Astrocyte of the spinal cord (primary cell): ENCODE measurements around the gene SETBP1.

ENCODE experiments used
- DNase-seq: peaks from one replicate; pipeline ENCODE4 v3.0.0; 2011; ENCODE audit warnings: low read depth, low spot score
- H3K4me3 ChIP-seq: 2 replicates; pipeline ENCODE4 v1.5.1; 2011; ENCODE audit warnings: low read depth, mild to moderate bottlenecking, low read length, moderate library complexity
- in situ Hi-C: cut with HindIII; loops from 2 replicates; pipeline ENCODE4 v1.10.0; 2017; ENCODE audit warnings: low sequenced_read_pairs
- TF ChIP-seq, protein P1 (sequence below): IDR thresholded peaks from 2 replicates; pipeline ENCODE4 v1.5.1; 2012; ENCODE audit warnings: low read depth, mild to moderate bottlenecking, low read length, inconsistent platforms

Gene SETBP1

GRCh38 chr18:44850001-44850400, 169.3 kb downstream of the SETBP1 start:
- in situ Hi-C loops: no loop called here
- no peak for DNase-seq
- H3K4me3 ChIP-seq: no peak overlapping the region
- TF ChIP-seq, protein P1, sequence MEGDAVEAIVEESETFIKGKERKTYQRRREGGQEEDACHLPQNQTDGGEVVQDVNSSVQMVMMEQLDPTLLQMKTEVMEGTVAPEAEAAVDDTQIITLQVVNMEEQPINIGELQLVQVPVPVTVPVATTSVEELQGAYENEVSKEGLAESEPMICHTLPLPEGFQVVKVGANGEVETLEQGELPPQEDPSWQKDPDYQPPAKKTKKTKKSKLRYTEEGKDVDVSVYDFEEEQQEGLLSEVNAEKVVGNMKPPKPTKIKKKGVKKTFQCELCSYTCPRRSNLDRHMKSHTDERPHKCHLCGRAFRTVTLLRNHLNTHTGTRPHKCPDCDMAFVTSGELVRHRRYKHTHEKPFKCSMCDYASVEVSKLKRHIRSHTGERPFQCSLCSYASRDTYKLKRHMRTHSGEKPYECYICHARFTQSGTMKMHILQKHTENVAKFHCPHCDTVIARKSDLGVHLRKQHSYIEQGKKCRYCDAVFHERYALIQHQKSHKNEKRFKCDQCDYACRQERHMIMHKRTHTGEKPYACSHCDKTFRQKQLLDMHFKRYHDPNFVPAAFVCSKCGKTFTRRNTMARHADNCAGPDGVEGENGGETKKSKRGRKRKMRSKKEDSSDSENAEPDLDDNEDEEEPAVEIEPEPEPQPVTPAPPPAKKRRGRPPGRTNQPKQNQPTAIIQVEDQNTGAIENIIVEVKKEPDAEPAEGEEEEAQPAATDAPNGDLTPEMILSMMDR: no peak

- in situ Hi-C loops: no loop called here
- TF ChIP-seq, protein P1: no peak
- H3K4me3 ChIP-seq: no peak overlapping the region
These were observed 171.4 kb downstream of the SETBP1 start for GRCh38 chr18:44851856-44852621.

GRCh38 chr18:44852818-44853217, 172.1 kb downstream of the SETBP1 start:
- DNase-seq: no peak
- TF ChIP-seq, protein P1: no peak
- in situ Hi-C loops: no loop called here
- H3K4me3 ChIP-seq: no peak overlapping the region

More at GRCh38 chr18:44851856-44852621, 171.4 kb downstream of the SETBP1 start:
- no peak for DNase-seq

DNA sequence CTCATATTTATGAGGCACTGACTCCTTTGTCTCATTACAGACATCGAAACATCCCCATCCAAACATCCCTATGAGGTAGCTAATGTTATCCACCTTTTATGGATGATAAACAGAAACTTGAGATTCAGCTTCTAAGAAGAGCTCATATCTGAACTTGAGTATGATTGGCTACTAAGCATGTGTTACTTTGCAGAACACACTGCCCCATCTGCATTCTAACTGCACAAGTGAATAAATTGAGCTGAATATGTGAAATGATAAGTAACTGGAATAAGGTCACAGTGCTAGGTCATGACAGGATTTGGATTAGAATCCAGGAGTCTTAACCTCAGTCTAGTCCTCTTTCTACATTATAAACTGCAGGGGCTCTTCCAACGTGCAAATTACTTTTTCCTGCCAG, 172.7 kb downstream of the SETBP1 start:
- no peak for DNase-seq
- no peak overlapping the region for H3K4me3 ChIP-seq
- TF ChIP-seq, protein P1: no peak
- in situ Hi-C loops: no loop called here

DNA sequence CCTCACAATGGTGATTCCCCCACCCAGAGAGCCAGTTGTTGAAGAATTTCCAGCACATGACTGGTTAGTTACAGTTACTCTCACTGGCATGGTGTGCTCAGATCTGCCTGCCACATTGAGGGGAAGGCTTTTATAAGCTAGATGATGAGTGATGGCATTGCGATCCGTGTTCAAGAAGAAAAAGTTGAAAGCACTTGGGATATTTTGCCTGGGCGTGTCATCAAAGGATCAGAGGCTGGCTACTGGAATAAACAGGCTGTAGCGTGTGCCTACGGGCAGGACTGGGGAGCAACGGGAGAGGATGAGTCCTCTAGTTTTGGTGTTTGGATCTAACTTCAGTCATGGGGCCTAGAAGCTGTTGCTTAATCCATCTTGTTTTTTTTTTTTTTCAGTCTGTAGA, 175.0 kb downstream of the SETBP1 start:
- in situ Hi-C loops: no loop called here
- no peak for DNase-seq
- TF ChIP-seq, protein P1: no peak
- H3K4me3 ChIP-seq: no peak overlapping the region

GRCh38 chr18:44856157-44856556, 175.5 kb downstream of the SETBP1 start:
- no peak for DNase-seq
- TF ChIP-seq, protein P1: no peak
- in situ Hi-C loops: no loop called here

More at GRCh38 chr18:44856157-44856556, 175.5 kb downstream of the SETBP1 start:
- no peak overlapping the region for H3K4me3 ChIP-seq
